ENCODE results near the gene EFCAB11. TPM values are rescaled to one million over a fixed set of nuclear protein-coding genes. Genes with fewer than 3 reads are reported as not detected.

The EFCAB11 gene
- total and polyA plus RNA-seq, 9 of the 15 experiments (the other 6 are each of a cell fraction or from before 2014, with no cell fraction given), result 13.4 to 37.9 (median 17.4) TPM

- in situ Hi-C loops (cut with MboI) (no loop called here), intact Hi-C loops (cut with micrococcal nuclease) (no loop called here)
- Histone ChIP-seq H3K27ac (ENCODE audit: extremely low read depth, low read depth, low read length) (no peak overlapping the region), H3K9me1 (ENCODE audit: control insufficient read depth, insufficient read depth, low read length) (no peaks in the 10 kb centered on the region), H3K27me3 (ENCODE audit: control insufficient read depth in 2 of 2, insufficient read depth in 2 of 2, low read length in 2 of 2) (no peaks in the 10 kb centered on the region), H3K4me1 (replicated peaks in 1 of 2; ENCODE audit: control insufficient read depth in 2 of 2, insufficient read depth in 2 of 2, low read length in 2 of 2) (no peaks in the 10 kb centered on the region), H3K4me2 (ENCODE audit: insufficient read depth, low read length) (no peak overlapping the region), H3K79me2 (ENCODE audit: control insufficient read depth, insufficient read depth, low read length) (no peaks in the 10 kb centered on the region), H2AFZ (ENCODE audit: low read depth, low read length) (no peak overlapping the region), H3K4me3 (no peak overlapping the region), H3K9me3 (replicated peaks; ENCODE audit: control insufficient read depth, insufficient read depth, low read depth, low read length) (no peaks in the 10 kb centered on the region), H4K20me1 (replicated peaks; ENCODE audit: control insufficient read depth, insufficient read depth, low read length) (no peaks in the 10 kb centered on the region), H3K9ac (ENCODE audit: insufficient read depth in 1 of 2, low read depth in 2 of 2, low read length in 2 of 2) (no peak overlapping the region), H3K36me3 (ENCODE audit: control insufficient read depth, insufficient read depth, low read length) (no peaks in the 10 kb centered on the region)
- CTCF ChIA-PET (ENCODE audit: low intra/inter-chr PET ratio), result no interaction called here
- DNase-seq (ENCODE audit: extremely low read depth in 1 of 4, low spot score in 3 of 4), result no peak
- no peak for FAIRE-seq
- 26% methylated on average over 2 of the region's 2 CpGs for WGBS (ENCODE audit: insufficient coverage, low coverage, missing lambda C conversion rate)
- no peak for ATAC-seq
- POLR2A ChIA-PET, result no interaction called here
- no TSS peak for BruUV-seq (replicated peaks)
- no peak for TF ChIP-seq ZC3H4 (CRISPR knock-in tag; IDR thresholded peaks at IDR 0.05; ENCODE audit: borderline replicate concordance)
- no peak for TF ChIP-seq BCLAF1 (IDR thresholded peaks at IDR 0.05; ENCODE audit: borderline replicate concordance in 1 of 2, control insufficient read depth in 1 of 2, low read depth in 2 of 2, low read length in 1 of 2)
- no peak for TF ChIP-seq CREM (IDR thresholded peaks at IDR 0.05; ENCODE audit: low read depth)
- no peak for TF ChIP-seq POLR2AphosphoS2 (IDR thresholded peaks at IDR 0.05; ENCODE audit: low read length)
- TF ChIP-seq ZNF3 (CRISPR knock-in tag; IDR thresholded peaks at IDR 0.05), result no peak
- TF ChIP-seq JUNB (CRISPR knock-in tag; conservative IDR thresholded peaks at IDR 0.05), result no peak
- TF ChIP-seq AFF1 (IDR thresholded peaks at IDR 0.05; ENCODE audit: low read depth in 1 of 2, partially characterized antibody in 2 of 2), result no peak
- no peak for TF ChIP-seq ZNF224 (CRISPR knock-in tag; IDR thresholded peaks at IDR 0.05)
- TF ChIP-seq, protein P1, sequence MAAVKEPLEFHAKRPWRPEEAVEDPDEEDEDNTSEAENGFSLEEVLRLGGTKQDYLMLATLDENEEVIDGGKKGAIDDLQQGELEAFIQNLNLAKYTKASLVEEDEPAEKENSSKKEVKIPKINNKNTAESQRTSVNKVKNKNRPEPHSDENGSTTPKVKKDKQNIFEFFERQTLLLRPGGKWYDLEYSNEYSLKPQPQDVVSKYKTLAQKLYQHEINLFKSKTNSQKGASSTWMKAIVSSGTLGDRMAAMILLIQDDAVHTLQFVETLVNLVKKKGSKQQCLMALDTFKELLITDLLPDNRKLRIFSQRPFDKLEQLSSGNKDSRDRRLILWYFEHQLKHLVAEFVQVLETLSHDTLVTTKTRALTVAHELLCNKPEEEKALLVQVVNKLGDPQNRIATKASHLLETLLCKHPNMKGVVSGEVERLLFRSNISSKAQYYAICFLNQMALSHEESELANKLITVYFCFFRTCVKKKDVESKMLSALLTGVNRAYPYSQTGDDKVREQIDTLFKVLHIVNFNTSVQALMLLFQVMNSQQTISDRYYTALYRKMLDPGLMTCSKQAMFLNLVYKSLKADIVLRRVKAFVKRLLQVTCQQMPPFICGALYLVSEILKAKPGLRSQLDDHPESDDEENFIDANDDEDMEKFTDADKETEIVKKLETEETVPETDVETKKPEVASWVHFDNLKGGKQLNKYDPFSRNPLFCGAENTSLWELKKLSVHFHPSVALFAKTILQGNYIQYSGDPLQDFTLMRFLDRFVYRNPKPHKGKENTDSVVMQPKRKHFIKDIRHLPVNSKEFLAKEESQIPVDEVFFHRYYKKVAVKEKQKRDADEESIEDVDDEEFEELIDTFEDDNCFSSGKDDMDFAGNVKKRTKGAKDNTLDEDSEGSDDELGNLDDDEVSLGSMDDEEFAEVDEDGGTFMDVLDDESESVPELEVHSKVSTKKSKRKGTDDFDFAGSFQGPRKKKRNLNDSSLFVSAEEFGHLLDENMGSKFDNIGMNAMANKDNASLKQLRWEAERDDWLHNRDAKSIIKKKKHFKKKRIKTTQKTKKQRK (IDR thresholded peaks at IDR 0.05; ENCODE audit: borderline replicate concordance, low read depth, low read length), result no peak
- TF ChIP-seq, protein P2, sequence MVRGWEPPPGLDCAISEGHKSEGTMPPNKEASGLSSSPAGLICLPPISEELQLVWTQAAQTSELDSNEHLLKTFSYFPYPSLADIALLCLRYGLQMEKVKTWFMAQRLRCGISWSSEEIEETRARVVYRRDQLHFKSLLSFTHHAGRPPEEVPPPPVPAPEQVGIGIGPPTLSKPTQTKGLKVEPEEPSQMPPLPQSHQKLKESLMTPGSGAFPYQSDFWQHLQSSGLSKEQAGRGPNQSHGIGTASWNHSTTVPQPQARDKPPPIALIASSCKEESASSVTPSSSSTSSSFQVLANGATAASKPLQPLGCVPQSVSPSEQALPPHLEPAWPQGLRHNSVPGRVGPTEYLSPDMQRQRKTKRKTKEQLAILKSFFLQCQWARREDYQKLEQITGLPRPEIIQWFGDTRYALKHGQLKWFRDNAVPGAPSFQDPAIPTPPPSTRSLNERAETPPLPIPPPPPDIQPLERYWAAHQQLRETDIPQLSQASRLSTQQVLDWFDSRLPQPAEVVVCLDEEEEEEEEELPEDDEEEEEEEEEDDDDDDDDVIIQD (CRISPR knock-in tag; IDR thresholded peaks at IDR 0.05), result no peak
These were observed 69.8 kb downstream of the EFCAB11 start for GRCh38 chr14:89884761-89885160.
